Stimulated activated CD8-positive, alpha-beta memory T cell treated with anti-CD3 and anti-CD28 coated beads, Interleukin-7, amount 100 ng/mL, for 1 hour (primary cell): Measurements from ENCODE around the gene PLA2G12A.
A peak's percentile ranks its signal among the peaks of the same experiment; 100 is the strongest.

Source experiments
- DNase-seq, 2 donors: peaks; one replicate each; pipeline ENCODE4 v3.0.0-alpha.2; 2020; ENCODE audit warnings: low read depth in 2 of 2

The PLA2G12A gene

DNA sequence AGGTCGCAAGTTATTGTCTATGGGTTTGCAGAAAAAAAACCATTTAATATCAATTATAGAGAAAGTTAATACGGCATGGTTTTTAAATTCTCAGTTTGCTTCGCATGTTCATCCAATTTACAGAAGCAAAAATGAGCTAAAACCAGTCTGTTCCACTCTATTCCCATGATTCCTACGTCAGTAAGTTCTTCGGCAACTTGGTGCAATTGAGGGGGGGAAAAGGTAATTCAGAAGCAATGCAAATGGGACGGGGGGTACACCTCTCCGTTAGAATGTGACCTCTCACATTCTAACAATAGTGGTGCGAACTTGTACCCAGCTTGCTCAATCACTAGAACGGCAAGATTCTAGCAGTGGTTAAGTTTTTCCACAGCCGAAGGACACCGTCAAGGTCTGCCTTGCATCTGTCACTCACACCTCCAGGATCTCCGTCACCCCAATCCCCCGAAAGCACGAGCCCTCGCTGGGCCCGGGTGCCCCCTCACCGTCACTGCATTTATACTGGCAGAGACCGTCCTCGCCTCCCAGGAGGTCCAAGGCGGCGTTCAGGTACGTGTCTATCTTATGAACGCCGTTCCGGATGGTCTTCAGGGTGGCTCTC lies 653 bp downstream of the PLA2G12A start:
- peak; percentile 0 to 18 for DNase-seq

DNA sequence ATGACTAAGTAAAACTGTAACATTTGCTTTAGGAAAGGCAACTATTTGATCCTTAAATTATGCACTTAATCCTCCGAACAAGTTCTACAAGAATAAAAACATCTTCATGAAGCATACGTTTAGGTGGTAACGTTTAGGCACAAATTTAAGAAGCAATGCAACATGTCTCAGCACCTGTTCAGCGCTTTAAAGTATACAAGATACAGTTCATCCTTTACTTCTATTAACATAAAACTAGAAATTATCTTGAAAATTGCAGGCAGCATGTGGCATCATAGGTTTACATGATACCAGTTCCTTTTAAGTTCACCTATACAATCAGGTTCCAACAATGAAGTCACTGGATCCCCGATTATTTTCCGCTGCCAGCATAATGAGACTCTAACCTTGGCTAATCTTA lies 1.5 kb downstream of the PLA2G12A start:
- DNase-seq, result no peak

DNA sequence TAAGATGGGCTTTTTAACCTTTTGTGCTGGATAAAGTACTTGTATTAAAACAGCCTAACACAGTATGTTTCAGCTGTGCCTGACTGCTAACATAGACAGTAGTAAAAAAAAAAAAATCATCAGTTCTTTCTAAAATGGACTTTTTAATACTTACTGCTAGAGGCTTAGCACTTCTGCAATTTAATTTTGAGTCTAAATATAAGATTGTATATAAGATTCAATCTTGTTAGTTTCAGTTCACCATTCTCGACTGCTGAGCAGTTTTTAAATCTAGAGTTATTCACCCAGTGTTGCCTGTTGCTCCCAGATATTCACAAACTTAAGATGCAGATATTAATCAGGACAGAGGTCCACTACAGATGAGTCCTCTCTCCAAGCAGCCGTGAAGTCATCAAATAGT lies 6.8 kb downstream of the PLA2G12A start:
- no peak for DNase-seq

DNA sequence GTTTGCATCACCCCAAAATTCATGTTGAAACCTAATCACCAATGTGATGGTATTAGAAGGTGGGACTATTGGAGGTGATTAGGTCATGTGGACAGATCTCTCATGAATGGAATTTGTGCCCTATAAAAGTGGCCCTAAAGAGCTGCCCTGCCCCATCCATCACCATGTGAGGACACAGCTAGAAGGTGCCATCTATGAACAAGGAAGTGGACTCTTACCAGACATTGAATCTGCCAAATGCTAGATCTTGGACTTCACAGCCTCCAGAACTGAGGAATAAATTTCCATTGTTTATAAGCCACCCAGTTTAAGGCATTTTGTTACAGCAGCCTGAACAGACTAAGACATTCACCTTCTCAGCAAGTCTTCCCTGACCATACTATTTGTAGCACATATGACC lies 7.5 kb downstream of the PLA2G12A start:
- DNase-seq, result no peak

DNA sequence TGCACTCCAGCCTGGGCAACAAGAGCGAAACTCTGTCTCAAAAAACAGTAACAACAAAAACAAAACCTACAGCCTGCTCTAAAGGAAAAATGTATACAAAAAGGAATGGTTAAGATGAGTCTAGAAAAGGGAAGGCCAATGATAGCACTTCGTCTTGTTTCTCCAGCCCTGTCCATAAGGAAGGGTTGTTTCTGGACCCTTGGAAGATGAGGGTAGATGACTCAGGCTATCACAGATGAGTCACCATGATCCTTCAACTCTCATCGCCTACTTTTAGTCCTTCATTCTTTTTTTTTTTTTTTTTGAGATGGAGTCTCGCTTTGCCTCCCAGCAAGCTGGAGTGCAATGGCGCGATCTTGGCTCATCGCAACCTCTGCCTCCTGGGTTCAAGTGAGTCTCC lies 8.8 kb downstream of the PLA2G12A start:
- DNase-seq, result no peak

DNA sequence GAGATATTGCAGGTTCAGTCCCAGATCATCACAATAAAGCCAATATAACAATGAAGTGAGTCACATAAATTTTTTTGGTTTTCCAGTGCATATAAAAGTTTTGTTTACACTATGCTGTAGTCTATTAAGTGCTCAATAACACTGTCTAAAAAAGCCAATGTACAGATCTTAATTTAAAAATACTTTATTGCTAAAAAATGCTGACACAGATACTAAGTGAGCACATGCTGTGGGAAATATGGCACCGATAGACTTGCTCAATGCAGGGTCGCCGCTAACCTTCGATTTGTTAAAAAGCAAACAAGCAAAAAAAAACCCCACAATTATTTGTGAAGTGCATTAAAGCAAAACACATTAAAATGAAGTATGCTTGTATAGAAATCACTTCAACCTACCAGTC lies 10.3 kb downstream of the PLA2G12A start:
- no peak for DNase-seq

DNA sequence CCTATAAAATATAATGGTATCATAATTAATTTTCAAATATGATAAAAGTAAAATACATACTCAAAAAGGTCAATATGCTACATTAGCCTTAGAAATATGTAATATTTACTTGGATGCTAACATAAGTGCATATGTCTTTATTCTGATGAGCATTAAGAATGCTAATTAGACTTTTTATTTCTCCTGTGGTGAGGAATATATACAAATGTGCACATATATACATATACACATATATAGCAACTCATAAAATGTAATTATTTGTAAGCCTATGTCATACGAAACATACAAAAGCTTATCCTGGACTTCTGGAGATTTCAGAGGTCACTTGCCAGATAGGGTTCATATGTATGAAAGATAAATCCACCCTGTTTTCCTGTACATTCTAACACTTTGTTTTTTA lies 11.1 kb downstream of the PLA2G12A start:
- no peak for DNase-seq

DNA sequence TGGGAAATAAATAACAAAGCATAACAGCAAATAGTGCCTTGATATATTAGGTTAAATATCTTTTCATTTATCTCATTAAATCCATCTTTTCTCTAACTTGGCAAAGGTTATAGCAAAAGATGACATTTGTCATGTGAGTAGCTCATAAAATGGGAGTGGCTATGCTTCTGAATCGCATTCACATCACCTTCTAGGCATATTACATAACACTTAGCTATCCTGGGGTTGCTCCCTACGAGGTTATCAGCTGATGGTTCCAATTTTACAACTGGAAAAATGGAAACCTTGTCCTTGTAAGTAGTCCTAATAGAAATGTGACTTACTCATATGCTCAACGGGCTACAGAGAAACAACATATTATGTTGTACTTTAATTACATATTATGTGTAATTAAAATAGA lies 16.4 kb downstream of the PLA2G12A start:
- no peak for DNase-seq

DNA sequence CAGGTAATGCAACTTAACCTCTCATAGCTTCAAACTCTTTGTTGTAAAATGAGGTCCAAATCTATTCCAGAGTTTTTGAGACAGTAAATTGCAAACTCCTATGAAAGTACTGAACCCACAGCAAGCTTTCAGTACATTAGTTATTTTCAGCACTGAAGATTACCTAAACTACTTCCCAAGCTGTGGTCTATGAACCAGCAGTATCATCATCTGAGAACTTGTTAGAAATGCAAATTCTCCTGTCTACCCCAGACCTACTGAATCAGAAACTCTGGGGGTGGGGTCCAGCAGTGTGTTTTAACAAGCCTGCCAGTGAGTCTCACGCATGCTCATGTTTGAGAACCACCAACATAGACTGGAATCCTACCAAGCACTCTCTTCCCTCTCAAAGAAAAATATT lies 20.9 kb downstream of the PLA2G12A start:
- no peak for DNase-seq

DNA sequence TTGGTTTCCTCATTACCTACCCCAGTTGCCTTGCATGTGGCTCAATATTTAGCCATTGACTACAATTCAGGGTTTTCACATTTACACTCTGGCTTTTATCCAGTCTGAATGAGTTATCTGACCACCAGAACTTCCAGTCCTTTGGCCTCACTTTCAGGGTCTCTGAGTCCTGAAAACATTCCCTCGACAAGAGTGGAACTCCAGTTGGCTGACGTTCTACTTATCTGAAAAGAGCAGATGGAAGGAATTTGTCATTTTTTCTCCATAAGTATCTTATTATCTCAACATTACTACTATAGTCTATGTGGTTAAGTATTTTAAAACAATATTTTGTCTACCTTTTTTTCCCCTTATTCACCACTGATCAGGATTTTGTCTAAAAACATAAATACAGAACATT lies 21.4 kb downstream of the PLA2G12A start:
- no peak for DNase-seq

DNA sequence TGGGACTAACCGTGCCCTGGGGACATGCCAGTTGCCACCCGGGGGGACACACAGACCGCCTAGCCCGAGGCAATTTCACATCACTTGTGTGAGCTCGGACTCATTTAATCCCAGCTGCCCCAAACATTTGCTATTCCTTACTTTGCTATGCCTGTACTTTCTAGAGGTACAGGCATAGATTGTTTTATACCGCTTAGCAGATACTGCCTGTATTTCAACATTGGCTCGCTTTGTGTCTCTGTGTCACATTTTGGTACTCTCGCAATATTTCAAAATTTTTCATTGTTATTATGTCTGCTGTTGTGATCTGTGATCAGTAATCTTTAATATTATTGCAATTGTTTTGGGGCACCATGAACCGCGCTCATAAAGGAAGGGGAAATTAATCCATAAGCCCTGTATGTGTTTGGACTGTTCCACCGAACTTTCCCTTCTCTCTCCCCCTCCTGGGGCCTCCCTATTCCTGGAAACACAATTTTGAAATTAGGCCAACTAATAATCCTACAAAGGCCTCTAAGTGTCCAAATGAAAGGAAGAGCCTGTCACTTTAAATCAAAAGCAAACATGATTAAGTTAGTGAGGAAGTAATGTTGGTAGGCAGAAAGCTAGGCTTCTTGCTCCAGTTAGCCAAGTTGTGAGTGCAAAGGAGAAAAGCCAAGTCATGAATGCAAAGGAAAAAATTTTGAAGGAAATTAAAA lies 26.1 kb downstream of the PLA2G12A start:
- DNase-seq, result no peak

DNA sequence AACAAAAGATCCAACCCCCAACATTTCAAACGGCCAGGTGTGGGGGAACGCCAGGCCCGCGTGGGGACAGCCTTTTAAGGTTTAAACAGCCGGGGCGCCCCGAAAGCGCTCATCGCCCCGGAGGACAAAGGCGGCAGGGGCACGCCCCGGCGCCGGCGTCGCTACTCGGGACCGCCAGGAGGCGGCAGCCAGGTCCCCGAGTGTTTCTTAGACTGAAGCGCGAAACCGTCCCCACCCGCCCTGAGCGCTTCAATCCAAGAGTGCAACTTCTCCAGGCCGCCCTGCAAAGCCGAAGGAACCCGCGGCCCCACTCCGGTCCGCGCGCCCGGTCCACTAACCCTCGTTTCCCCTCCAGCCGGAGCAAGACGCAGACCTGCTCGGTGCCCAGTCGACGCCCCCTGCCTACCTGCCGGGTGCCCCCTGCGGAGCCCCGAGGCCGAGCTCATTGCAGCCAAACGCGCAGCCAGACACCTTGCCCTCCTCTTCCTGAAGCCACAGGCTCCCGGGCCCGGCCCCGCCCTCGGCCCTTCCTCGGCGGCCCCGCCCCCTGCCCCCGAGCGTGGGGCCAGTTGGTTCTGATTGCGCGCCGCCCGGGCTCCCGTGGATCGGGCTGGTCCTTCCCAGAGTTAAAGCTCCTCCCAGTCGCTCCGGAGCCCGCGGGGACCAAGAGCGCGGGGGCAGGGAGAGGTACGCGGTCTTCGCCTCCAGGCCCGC lies 26.8 kb downstream of the PLA2G12A start, which contains the start of gene CASP6:
CASP6 (minus strand) TSS at position 496 of the 714 bp plus-strand sequence; CDS start at position 446, 50 bp downstream.
- DNase-seq, result peak; percentile 36 to 46

DNA sequence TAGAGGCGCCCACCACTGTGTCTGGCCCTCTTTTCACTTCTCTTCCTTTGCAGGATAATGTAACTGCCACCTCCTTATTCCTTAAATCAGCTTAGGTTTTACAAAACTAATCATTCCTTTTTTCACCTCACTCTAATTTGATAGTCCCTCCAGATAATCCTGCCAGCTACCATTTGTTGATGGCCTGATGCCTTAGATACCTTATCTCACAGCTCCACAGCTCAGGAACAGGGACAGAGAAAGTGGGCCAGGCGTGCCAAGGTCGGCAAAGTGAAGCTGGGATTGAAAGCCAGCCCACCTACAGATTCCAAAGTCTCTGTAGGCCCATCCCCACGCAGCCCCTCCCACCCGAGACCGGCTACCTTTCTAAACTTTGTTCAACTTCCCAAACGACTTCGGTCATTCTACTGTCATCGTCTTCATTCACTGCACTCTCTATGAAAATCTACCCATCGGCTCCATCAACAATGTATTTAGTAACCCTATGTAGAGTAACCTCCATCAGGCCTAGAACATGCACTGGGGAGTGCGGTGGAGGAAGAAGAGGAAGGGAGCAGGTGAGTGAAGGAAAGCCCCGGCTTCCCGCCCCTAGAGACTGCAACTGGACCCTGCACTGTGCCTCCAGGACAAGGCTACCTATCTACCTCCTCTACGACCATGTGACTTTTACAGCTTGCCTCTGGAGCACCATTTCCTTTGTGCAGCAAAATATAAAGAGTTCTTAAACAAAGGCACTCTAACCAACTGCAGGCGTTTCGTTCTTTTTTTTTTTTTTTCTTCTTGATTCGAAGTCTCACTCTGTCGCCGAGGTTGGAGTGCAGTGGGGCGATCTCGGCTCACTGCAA lies 28.1 kb downstream of the PLA2G12A start:
- no peak for DNase-seq

DNA sequence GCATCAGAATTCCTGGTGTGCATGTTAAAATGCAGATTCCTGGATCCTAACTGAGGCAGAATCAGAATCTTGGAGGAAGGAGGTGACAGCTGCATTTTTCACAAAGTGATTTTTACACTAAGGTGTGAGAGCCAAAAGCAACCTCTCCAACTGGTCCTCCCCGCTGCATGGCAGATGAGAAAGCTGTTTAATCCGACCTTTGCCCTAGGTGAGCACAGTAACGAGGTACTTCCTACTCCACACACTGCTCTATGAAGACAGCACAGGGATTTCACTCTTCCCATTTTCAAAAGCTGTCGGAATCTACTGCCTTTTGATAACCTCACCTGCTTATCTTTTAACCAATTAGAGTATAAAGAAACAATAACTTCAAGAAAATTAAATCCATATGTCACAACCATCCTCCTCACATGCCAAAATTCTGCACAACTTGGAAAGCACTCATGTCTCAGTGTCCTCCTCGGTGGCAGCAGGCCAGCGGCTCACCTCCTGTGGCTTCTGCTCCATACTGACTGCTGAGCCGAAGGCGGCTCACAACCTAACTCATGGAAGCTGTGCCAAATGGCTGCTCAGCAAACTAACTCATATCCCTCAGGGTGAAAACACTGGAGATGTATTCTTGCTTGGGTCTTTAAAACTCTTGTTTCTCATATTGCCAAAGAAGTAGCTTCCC lies 30.2 kb downstream of the PLA2G12A start:
- no peak for DNase-seq

DNA sequence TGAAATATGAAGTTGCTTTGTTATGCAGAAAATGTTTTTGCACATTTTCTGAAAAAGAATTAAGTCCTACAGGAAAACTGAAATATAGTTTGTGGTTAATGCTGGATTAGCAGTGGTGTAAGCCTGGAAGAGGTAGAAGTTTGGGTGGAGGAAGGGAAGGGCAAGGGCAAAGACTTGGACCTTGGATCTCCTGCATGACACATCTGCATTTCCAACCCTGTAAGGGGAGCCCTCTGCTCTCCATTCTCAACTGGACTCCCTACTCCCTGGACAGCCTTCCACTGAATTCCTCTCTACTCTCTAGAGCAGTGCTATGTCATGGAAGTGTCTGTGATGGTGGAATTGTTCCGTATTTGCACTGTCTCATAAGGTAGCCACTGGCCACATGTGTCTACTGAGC lies 31.2 kb downstream of the PLA2G12A start:
- DNase-seq, result no peak

DNA sequence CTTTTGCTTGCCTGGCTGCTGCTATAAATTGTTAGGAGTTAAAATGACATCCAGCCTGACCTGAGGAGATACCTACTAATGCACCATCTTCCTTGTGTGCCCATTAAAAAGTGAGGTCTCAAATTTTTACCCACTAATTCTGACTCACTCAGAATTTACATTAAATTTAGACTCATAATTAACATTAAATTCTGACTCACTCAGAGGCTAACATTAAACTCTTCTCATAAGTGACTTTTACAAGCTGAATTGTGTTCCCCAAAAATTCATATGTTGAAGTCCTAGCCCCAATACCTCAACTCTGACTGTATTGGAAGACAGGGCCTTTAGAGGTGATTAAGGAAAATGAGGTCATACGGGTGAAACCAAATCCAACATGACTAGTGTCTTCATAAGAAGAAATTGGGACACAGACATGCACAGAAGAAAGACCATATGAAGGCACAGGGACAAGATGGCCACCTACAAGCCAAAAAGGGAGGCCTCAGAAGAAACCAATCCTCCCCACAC lies 38.4 kb downstream of the PLA2G12A start:
- DNase-seq, result no peak

DNA sequence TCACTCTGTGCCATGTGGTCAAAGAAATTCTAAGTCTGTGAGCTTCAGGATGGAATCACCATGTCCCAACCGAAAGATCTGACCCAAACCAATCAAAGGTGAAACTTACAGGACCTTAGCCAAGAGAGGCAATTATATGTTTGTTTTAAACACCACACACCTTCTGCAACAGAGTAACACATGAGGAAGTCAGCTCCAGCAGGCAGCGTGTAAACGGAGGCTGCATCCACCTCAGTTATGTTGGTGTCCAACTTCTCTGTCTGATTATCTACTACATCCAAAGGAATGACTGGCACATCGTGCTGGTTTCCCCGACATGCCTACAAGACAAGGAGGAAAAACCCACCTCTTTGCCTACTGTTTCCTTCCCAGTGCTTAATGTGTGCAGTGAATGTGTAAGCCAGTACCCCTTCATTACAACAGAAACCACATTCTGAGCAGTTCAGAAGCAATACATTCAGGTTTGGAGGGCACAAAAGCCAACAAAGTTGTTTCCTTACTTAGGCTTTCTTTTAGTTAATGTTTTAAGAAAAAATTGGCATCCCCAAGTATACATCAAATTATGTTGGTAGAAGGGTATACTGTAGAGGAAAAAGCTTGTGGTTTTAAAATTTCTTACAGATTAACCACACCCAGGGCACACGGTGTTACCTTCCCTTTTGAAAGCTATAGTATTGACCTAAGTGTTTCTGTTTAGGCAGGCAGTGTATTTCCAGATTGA lies 39.0 kb downstream of the PLA2G12A start:
- DNase-seq, result no peak

DNA sequence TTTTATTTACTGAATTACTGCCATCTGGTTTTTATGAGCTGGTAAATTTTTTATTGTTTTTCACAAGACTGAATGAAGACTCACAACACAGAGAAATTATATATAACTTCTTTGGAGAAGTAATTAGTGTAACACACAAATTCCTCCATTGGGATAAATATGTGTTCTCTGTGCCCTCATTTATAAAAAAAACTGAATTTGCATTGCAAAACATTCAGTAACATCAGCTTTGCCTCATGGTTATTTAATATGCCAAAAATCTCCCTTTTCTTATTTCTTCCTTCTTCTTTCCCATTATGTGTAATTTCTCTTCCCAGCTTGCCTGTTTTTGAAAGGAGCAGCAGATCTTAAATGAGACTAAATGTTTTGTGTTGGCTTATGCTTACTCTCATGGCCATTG lies 45.1 kb downstream of the PLA2G12A start:
- DNase-seq, result no peak

DNA sequence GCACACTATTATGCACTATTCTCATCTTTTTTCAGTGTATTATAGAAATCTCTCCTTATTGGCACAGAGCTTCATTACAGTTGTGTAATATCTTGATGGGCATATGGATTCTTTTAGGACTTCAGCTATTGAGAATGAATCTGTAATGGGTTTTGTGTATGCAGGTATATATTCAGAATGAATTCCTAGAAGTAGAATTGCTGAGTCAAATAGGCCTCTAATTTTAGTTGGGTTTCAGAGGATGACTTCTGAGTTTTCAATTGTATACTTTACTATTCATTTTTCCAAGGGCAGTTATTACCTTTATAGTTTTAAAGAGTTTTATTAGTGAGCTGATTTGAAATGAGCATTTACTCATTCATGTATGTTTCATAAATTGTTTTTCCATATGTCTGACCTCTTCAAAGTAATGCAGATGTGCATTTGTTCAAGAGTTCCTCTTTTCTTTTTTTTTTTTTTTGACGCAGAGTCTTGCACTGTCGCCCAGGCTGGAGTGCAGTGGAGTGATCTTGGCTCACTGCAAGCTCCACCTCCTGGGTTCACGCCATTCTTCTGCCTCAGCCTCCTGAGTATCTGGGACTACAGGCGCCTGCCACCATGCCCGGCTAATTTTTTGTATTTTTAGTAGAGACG lies 46.1 kb downstream of the PLA2G12A start:
- DNase-seq, result no peak

DNA sequence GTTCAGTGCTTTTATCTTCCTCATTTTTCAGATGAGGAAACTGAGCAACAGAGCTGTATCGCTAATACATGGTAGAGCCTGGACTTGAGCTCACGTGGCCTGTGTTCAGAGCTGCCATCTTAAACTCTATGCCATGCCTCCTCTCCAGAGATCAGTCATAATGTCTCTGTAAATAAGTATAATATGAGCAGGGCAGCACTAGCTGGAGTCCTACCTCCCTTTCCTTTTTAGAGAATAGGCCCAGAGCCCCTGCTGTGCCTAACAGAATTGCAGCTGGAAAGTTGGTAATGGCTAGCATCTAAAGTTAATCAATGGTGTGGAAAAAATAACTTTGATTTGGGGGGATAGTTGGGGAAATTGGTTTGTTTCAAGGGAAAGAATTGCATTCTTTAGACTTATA lies 47.0 kb downstream of the PLA2G12A start:
- DNase-seq, result no peak
